HepG2 (cell line): ENCODE data around the gene ABCA8. TPM values are rescaled to one million over a fixed set of nuclear protein-coding genes. Genes with fewer than 3 reads are reported as not detected.

Experiments
- CCDC6 ChIP-seq: sonication (generic); formaldehyde crosslinking; IDR thresholded peaks from 2 replicates; pipeline ENCODE4 v1.8.1; 2022; ENCODE audit warnings: mild to moderate bottlenecking, missing genetic modification reagents, moderate library complexity
- CEBPZ ChIP-seq: IDR thresholded peaks from 2 replicates; pipeline ENCODE4 v1.6.1; 2012; ENCODE audit warnings: low read length, improper control_type of control experiment
- DBP ChIP-seq: sonication (generic); formaldehyde crosslinking; IDR thresholded peaks from 2 replicates; pipeline ENCODE4 v1.4.0; 2020; ENCODE audit warnings: missing genetic modification reagents; ENCODE audit errors: not compliant biosample characterization
- EEA1 ChIP-seq: sonication (generic); formaldehyde crosslinking; IDR thresholded peaks from 2 replicates; pipeline ENCODE4 v1.5.1; 2020; ENCODE audit warnings: mild to moderate bottlenecking, missing genetic modification reagents, borderline replicate concordance
- ESRRA ChIP-seq: sonication (generic); formaldehyde crosslinking; IDR thresholded peaks from 2 replicates; pipeline ENCODE4 v1.5.1; 2020; ENCODE audit warnings: mild to moderate bottlenecking, low read depth, missing genetic modification reagents
- KLF16 ChIP-seq, 2 experiments: sonication (generic) in 1 of 2; formaldehyde crosslinking in 1 of 2; IDR thresholded peaks; 2 replicates each; pipeline versions ENCODE4 v1.6.1 to v1.8.0; 2016 to 2023; ENCODE audit warnings: missing genetic modification reagents in 2 of 2, missing compliant biosample characterization in 1 of 2
- MED1 ChIP-seq: sonication (generic); formaldehyde crosslinking; IDR thresholded peaks from 2 replicates; pipeline ENCODE4 v1.4.0; 2020; ENCODE audit warnings: missing genetic modification reagents
- NFATC3 ChIP-seq: sonication (generic); formaldehyde crosslinking; IDR thresholded peaks from 2 replicates; pipeline ENCODE4 v1.5.1; 2020; ENCODE audit warnings: mild to moderate bottlenecking, missing genetic modification reagents
- NFRKB ChIP-seq: fragments of 450-650 bp; IDR thresholded peaks from 2 replicates; pipeline ENCODE4 v1.6.1; 2017
- ONECUT2 ChIP-seq: sonication (generic); formaldehyde crosslinking; IDR thresholded peaks from 2 replicates; pipeline ENCODE4 v1.4.0; 2020; ENCODE audit warnings: missing genetic modification reagents
- PRPF4 ChIP-seq: fragments of 200-400 bp; formaldehyde crosslinking; IDR thresholded peaks from 2 replicates; pipeline ENCODE4 v1.6.1; 2016; ENCODE audit warnings: low read length, low read depth; ENCODE audit not compliant: poor library complexity, severe bottlenecking
- RBAK ChIP-seq: sonication (generic); formaldehyde crosslinking; IDR thresholded peaks from 2 replicates; pipeline ENCODE4 v1.5.1; 2020; ENCODE audit warnings: mild to moderate bottlenecking, missing genetic modification reagents
- RCOR2 ChIP-seq: IDR thresholded peaks from 2 replicates; pipeline ENCODE4 v1.6.1; 2016; ENCODE audit warnings: missing biosample characterization, missing genetic modification reagents
- RFXANK ChIP-seq: IDR thresholded peaks from 2 replicates; pipeline ENCODE4 v1.6.1; 2016
- SKIL ChIP-seq: sonication (generic); formaldehyde crosslinking; IDR thresholded peaks from 2 replicates; pipeline ENCODE4 v1.8.0; 2022; ENCODE audit warnings: missing genetic modification reagents, mild to moderate bottlenecking, moderate library complexity, borderline replicate concordance
- SP4 ChIP-seq: sonication (generic); formaldehyde crosslinking; IDR thresholded peaks from 2 replicates; pipeline ENCODE4 v1.8.1; 2023; ENCODE audit warnings: mild to moderate bottlenecking, missing genetic modification reagents
- XRCC5 ChIP-seq: fragments of 200-400 bp; formaldehyde crosslinking; optimal IDR thresholded peaks from 2 replicates; pipeline ENCODE3; 2017; ENCODE audit warnings: mild to moderate bottlenecking, low read length
- ZNF296 ChIP-seq: sonication (generic); formaldehyde crosslinking; conservative IDR thresholded peaks from 2 replicates; pipeline ENCODE4 v1.5.0; 2020; ENCODE audit warnings: mild to moderate bottlenecking, missing genetic modification reagents
- ZNF317 ChIP-seq: sonication (generic); formaldehyde crosslinking; IDR thresholded peaks from 2 replicates; pipeline ENCODE4 v1.5.0; 2020; ENCODE audit warnings: mild to moderate bottlenecking, missing genetic modification reagents
- ZNF605 ChIP-seq: sonication (generic); formaldehyde crosslinking; IDR thresholded peaks from 2 replicates; pipeline ENCODE4 v1.8.0; 2022; ENCODE audit warnings: mild to moderate bottlenecking, missing genetic modification reagents
- ZNF652 ChIP-seq: IDR thresholded peaks from 2 replicates; pipeline ENCODE4 v1.6.1; 2016; ENCODE audit warnings: low read depth, borderline replicate concordance
- ZNF670 ChIP-seq: sonication (generic); formaldehyde crosslinking; IDR thresholded peaks from 2 replicates; pipeline ENCODE4 v1.8.0; 2022; ENCODE audit warnings: mild to moderate bottlenecking, missing genetic modification reagents, borderline replicate concordance
- ZNF776 ChIP-seq: sonication (generic); formaldehyde crosslinking; IDR thresholded peaks from 2 replicates; pipeline ENCODE4 v1.4.0; 2020; ENCODE audit warnings: mild to moderate bottlenecking, missing genetic modification reagents
- polyA plus RNA-seq, 8 experiments: library from polyadenylated mRNA; depleted of rRNA in 3 of 8; stranded (reverse) in 7 of 8; unstranded in 1 of 8; fragments of >200 nt; fragmentation: Illumina TruSeq in 4 of 8; extraction: Trizol in 4 of 8; gene quantifications; 2 replicates each; pipeline versions ENCODE4 v1.2.1 to v1.2.3, GENCODE V29; 2011 to 2016; ENCODE audit warnings: low read depth in 4 of 8, missing spikeins in 1 of 8, mixed read lengths in 1 of 8; ENCODE audit not compliant: insufficient read depth in 1 of 8
- total RNA-seq, 5 experiments: library from RNA; depleted of rRNA; stranded (reverse); fragments of >200 nt; fragmentation: Illumina TruSeq; extraction: Trizol; gene quantifications; 2 replicates each; pipeline ENCODE4 v1.2.3, GENCODE V29; 2016; ENCODE audit warnings: low read depth in 1 of 5

ABCA8 gene
- total and polyA plus RNA-seq, 2 of the 13 experiments (the other 11 are each of a cell fraction or from before 2014, with no cell fraction given), result 0.05 to 0.18 TPM

- TF ChIP-seq CEBPZ (no peak), XRCC5 (no peak), KLF16 (CRISPR knock-in tag; IDR thresholded peaks at IDR 0.05) (no peak), ZNF776 (CRISPR knock-in tag) (no peak), PRPF4 (no peak), ESRRA (CRISPR knock-in tag) (no peak), MED1 (CRISPR knock-in tag) (0 out of 2 replicates have a peak, but pooled peaks have one; percentile 28), EEA1 (CRISPR knock-in tag) (no peak), SKIL (CRISPR knock-in tag) (no peak), ZNF652 (CRISPR knock-in tag) (no peak), RBAK (no peak), NFRKB (no peak), NFATC3 (CRISPR knock-in tag) (no peak), ZNF605 (CRISPR knock-in tag) (no peak), ZNF670 (CRISPR knock-in tag) (no peak), DBP (CRISPR knock-in tag) (no peak), RCOR2 (no peak), ZNF317 (CRISPR knock-in tag) (no peak), ZNF296 (CRISPR knock-in tag) (no peak), CCDC6 (CRISPR knock-in tag) (no peak), ONECUT2 (CRISPR knock-in tag) (no peak), RFXANK (no peak), SP4 (CRISPR knock-in tag) (no peak)
Measured at GRCh38 chr17:68909066-68909465, 46.1 kb downstream of the ABCA8 start (continued).
